ENCODE data around the gene CRCP. TPM values are rescaled to one million over a fixed set of nuclear protein-coding genes. Genes with fewer than 3 reads are reported as not detected.
"Not testable (repeated sequence)": the region's sequence is repeated elsewhere in the genome, so short reads cannot be mapped to it uniquely, and the experiment has no call there.

Gene CRCP
- total and polyA plus RNA-seq, 2 of the 13 experiments (the other 11 are each of a cell fraction or from before 2014, with no cell fraction given): 22.7 to 31.0 TPM

DNA sequence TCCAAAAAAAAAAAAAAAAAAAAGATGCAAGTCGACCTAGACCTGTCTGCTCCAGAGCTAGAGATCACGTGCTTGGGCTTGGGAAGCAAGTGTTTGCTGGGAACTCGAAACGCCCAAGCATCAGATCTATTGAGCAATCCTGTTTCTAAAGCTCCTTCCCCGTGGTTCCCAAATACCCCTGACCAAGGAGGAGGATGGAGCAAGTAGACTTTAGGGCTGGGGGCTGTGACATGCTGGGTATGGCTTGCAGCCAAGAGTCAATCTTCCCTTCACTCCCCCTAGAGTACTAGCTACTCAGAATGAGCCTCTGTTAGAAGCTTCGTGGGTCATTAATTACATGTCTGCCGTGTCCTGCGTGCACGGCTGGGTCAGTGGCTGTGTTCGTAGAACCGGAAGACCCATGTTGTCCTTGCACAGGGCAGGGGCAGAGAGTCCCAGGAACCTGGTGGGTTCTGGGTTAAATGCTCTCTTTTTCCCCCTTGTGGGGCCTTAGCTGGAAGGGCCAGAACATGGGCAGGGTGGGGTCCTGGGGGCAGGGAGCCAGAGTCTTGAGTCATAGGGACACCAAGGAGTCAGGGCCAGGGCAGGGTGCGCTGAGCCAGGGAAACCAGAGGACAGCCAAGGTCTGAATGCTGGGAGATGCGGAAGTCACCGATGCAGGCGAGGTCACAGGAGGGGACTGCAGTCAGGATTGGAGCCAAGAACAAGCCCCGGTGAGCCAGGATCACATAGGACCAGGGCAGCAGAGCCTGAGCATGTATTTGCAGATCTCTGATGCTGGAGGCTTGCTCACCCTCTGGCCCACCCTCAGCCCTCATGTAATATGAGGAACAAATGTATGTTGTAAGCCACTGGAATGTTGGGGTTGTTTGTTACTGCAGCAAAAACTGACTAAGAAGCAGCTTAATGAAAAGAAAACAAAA, 55.9 kb downstream of the CRCP start (continued):
- TF ChIP-seq, protein P1, sequence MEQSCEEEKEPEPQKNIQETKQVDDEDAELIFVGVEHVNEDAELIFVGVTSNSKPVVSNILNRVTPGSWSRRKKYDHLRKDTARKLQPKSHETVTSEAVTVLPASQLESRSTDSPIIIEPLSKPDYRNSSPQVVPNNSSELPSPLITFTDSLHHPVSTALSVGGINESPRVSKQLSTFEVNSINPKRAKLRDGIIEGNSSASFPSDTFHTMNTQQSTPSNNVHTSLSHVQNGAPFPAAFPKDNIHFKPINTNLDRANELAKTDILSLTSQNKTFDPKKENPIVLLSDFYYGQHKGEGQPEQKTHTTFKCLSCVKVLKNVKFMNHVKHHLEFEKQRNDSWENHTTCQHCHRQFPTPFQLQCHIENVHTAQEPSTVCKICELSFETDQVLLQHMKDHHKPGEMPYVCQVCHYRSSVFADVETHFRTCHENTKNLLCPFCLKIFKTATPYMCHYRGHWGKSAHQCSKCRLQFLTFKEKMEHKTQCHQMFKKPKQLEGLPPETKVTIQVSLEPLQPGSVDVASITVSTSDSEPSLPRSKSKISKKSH (CRISPR knock-in tag; IDR thresholded peaks at IDR 0.05; ENCODE audit: borderline replicate concordance): no peak

DNA sequence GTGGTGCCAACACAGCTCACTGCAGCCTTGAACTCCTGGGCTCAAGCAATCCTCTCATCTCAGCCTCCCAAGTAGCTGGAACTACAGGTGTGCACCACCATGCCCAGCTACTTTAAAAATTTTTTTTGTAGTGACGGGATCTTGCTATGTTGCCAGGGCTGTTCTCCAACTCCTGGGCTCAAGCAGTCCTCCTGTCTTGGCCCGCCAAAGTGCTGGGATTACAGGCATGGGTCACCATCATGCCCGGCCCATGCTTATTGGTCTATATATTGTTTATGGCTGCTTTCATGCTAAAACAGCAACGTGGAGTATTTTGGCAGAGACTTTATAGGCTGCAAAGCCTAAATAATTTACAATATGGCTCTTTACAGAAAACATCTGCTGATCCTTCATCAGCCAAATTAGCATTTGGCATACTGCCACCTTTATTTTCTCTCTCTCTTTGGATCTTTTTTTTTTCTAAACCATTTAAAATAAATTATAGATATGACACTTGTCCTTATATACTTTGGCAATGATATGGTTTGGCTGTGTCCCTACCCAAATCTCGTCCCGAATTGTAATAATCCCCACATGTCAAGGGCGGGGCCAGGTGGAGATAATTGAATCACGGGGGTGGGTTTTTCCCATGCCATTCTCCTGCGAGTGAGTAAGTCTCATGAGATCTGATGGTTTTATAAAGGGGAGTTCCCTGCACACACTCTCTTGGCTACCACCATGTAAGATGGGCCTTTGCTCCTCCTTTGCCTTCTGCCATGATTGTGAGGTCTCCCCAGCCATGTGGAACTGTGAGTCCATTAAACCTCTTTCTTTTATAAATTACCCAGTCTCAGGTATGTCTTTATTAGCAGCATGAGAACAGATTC, 58.1 kb downstream of the CRCP start:
- H3K4me2 ChIP-seq (ENCODE audit: low read depth, low read length); H3K79me2 ChIP-seq (ENCODE audit: insufficient read depth, low read length); H3K27ac ChIP-seq (ENCODE audit: extremely low read length, insufficient read depth, low read length); BruUV-seq (replicated peaks); H3K4me3 ChIP-seq (replicated peaks in 1 of 3; ENCODE audit: insufficient read depth in 1 of 3, low read depth in 2 of 3, low read length in 3 of 3); POLR2A ChIA-PET; CTCF ChIA-PET (ENCODE audit: low intra/inter-chr PET ratio, low total read pairs); H3K36me3 ChIP-seq (replicated peaks in 1 of 2; ENCODE audit: control insufficient read depth in 1 of 2, insufficient read depth in 2 of 2, low read length in 2 of 2); intact Hi-C loops (cut with micrococcal nuclease; ENCODE audit: unreplicated experiment); ATAC-seq; FAIRE-seq; in situ Hi-C loops (cut with HindIII; ENCODE audit: extremely low pct_ligation_motif_present, low pct_unique_long_range_greater_than_20kb); H3K9me3 ChIP-seq (ENCODE audit: low read length); H4K20me1 ChIP-seq (ENCODE audit: insufficient read depth, low read length); H3K9ac ChIP-seq (ENCODE audit: insufficient read depth, low read depth, low read length); H3K27me3 ChIP-seq (ENCODE audit: control insufficient read depth in 1 of 2, insufficient read depth in 2 of 2, low read length in 2 of 2); DNase-seq (ENCODE audit: low spot score); H2AFZ ChIP-seq (ENCODE audit: low read length): not testable (repeated sequence)
- peak; percentile 37; the same call in 1 of the 2 replicates for TF ChIP-seq ZNF121 (CRISPR knock-in tag; IDR thresholded peaks at IDR 0.05)
- WGBS (ENCODE audit: low lambda C conversion rate): 67% methylated on average over 9 of the region's 9 CpGs
- peaks cover 23% of the 10 kb centered on the region for H3K4me1 ChIP-seq (ENCODE audit: insufficient read depth, low read length)

All from HepG2 (cell line).